H1 (cell line): Measurements from ENCODE around the gene EPG5. TPM values are rescaled to one million over a fixed set of nuclear protein-coding genes. Genes with fewer than 3 reads are reported as not detected.
"Not testable (repeated sequence)": the region's sequence is repeated elsewhere in the genome, so short reads cannot be mapped to it uniquely, and the experiment has no call there.

Source experiments
- CTCF ChIA-PET: fragments of 300-600 bp; sonication (Branson Sonifier 250); formaldehyde crosslinking; loops from one replicate; lab custom pipeline; 2021; ENCODE audit not compliant: partially characterized antibody; lab: Charles Lee
- POLR2A ChIA-PET: fragments of 300-600 bp; sonication (Branson Sonifier 250); formaldehyde crosslinking; loops from one replicate; lab custom pipeline; 2021; ENCODE audit warnings: inconsistent platforms; ENCODE audit not compliant: partially characterized antibody; lab: Charles Lee
- DNase-seq, 2 experiments: peaks; one replicate each; pipeline versions ENCODE4 v3.0.0 to v3.0.0-alpha.2; 2010 to 2022; ENCODE audit warnings: low spot score in 2 of 2, low read depth in 1 of 2, mixed read lengths in 1 of 2
- FAIRE-seq: peaks from 2 replicates; lab custom pipeline; 2011; peaks lifted over from hg19 to GRCh38; lab: Jason Lieb, UNC
- H2AFZ ChIP-seq: 2 replicates; pipeline ENCODE4 v1.8.1; 2012; ENCODE audit warnings: low read length, inconsistent platforms
- H2AK5ac ChIP-seq: 2 replicates; pipeline ENCODE4 v1.6.1; 2013; ENCODE audit warnings: low read depth, low read length
- H2BK120ac ChIP-seq: replicated peaks from 2 replicates; pipeline ENCODE3; 2013; ENCODE audit warnings: low read depth, low read length, inconsistent platforms
- H2BK12ac ChIP-seq: 2 replicates; pipeline ENCODE4 v1.6.1; 2013; ENCODE audit warnings: low read depth, low read length
- H2BK15ac ChIP-seq: 2 replicates; pipeline ENCODE4 v1.6.1; 2013; ENCODE audit warnings: low read length
- H2BK20ac ChIP-seq: 2 replicates; pipeline ENCODE4 v1.6.1; 2013; ENCODE audit warnings: low read length
- H2BK5ac ChIP-seq: 2 replicates; pipeline ENCODE4 v1.6.1; 2013; ENCODE audit warnings: low read depth, low read length
- H3K14ac ChIP-seq: 2 replicates; pipeline ENCODE4 v1.6.1; 2013; ENCODE audit warnings: inconsistent platforms; ENCODE audit not compliant: insufficient read length
- H3K18ac ChIP-seq: 2 replicates; pipeline ENCODE4 v1.6.1; 2013; ENCODE audit warnings: low read length; ENCODE audit errors: extremely low read depth
- H3K23ac ChIP-seq: 2 replicates; pipeline ENCODE4 v1.6.1; 2013; ENCODE audit warnings: inconsistent platforms; ENCODE audit not compliant: insufficient read length
- H3K23me2 ChIP-seq: 2 replicates; pipeline ENCODE4 v1.6.1; 2013; ENCODE audit warnings: low read depth, low read length
- H3K27ac ChIP-seq: 2 replicates; pipeline ENCODE4 v1.6.1; 2011; ENCODE audit warnings: low read depth, low read length, inconsistent platforms
- H3K27me3 ChIP-seq, 4 experiments: replicated peaks in 1 of 4; 1 replicate in 1 of 4; 2 replicates in 3 of 4; pipeline versions ENCODE4 v1.6.1 to v1.8.1; 2011 to 2013; ENCODE audit warnings: low read length in 3 of 4, mild to moderate bottlenecking in 3 of 4, inconsistent platforms in 2 of 4, mixed read lengths in 2 of 4, moderate library complexity in 1 of 4; ENCODE audit not compliant: control insufficient read depth in 3 of 4, insufficient read depth in 3 of 4; ENCODE audit errors: extremely low read depth in 1 of 4
- H3K36me3 ChIP-seq, 4 experiments: 2 replicates each; pipeline versions ENCODE4 v1.6.1 to v1.8.1; 2011 to 2013; ENCODE audit warnings: mild to moderate bottlenecking in 4 of 4, low read length in 3 of 4, moderate library complexity in 2 of 4, control low read depth in 1 of 4, inconsistent platforms in 1 of 4; ENCODE audit not compliant: insufficient read depth in 4 of 4, control insufficient read depth in 2 of 4
- H3K4ac ChIP-seq: replicated peaks from 2 replicates; pipeline ENCODE3; 2013; ENCODE audit warnings: low read length, low read depth, mixed read lengths, inconsistent platforms; ENCODE audit not compliant: insufficient read length
- H3K4me1 ChIP-seq, 4 experiments: replicated peaks in 1 of 4; 1 replicate in 1 of 4; 2 replicates in 3 of 4; pipeline versions ENCODE4 v1.6.1 to v1.8.1; 2011 to 2013; ENCODE audit warnings: low read length in 3 of 4, inconsistent platforms in 2 of 4, mixed read lengths in 1 of 4; ENCODE audit not compliant: insufficient read depth in 4 of 4, control insufficient read depth in 3 of 4
- H3K4me2 ChIP-seq, 2 experiments: 2 replicates each; pipeline versions ENCODE4 v1.6.1 to v1.8.1; 2011 to 2013; ENCODE audit warnings: low read depth in 2 of 2, low read length in 2 of 2, control low read depth in 1 of 2, inconsistent platforms in 1 of 2, mild to moderate bottlenecking in 1 of 2; ENCODE audit not compliant: insufficient read depth in 1 of 2
- H3K4me3 ChIP-seq, 4 experiments: fragments of 200-600, 300-600 bp in 1 of 4; sonication (generic), shearing (Covaris generic), sonication (Bioruptor Twin) in 1 of 4; 2 replicates each; pipeline versions ENCODE4 v1.5.1 to v1.8.1; 2011 to 2016; ENCODE audit warnings: low read length in 4 of 4, low read depth in 3 of 4, control low read depth in 2 of 4, inconsistent platforms in 2 of 4, mild to moderate bottlenecking in 2 of 4, mixed read lengths in 1 of 4, moderate library complexity in 1 of 4; ENCODE audit not compliant: insufficient read depth in 2 of 4; ENCODE audit errors: extremely low read depth in 1 of 4
- H3K56ac ChIP-seq: replicated peaks from 2 replicates; pipeline ENCODE3; 2013; ENCODE audit warnings: low read depth, mild to moderate bottlenecking, mixed read lengths, low read length, inconsistent platforms; ENCODE audit not compliant: insufficient read length
- H3K79me1 ChIP-seq: 2 replicates; pipeline ENCODE4 v1.6.1; 2013; ENCODE audit warnings: low read depth, low read length, control low read depth
- H3K79me2 ChIP-seq, 2 experiments: 2 replicates each; pipeline versions ENCODE4 v1.6.1 to v1.8.1; 2012 to 2013; ENCODE audit warnings: low read length in 2 of 2, mild to moderate bottlenecking in 2 of 2, inconsistent platforms in 1 of 2; ENCODE audit not compliant: insufficient read depth in 2 of 2, control insufficient read depth in 1 of 2
- H3K9ac ChIP-seq, 4 experiments: replicated peaks in 1 of 4; 1 replicate in 1 of 4; 2 replicates in 3 of 4; pipeline versions ENCODE4 v1.6.1 to v1.8.1; 2011 to 2013; ENCODE audit warnings: low read depth in 3 of 4, low read length in 3 of 4, control low read depth in 2 of 4, mild to moderate bottlenecking in 2 of 4, moderate library complexity in 2 of 4, inconsistent platforms in 1 of 4; ENCODE audit errors: extremely low read depth in 1 of 4
- H3K9me3 ChIP-seq, 2 experiments: 2 replicates each; pipeline versions ENCODE4 v1.6.1 to v1.8.1; 2012 to 2013; ENCODE audit warnings: mild to moderate bottlenecking in 2 of 2, moderate library complexity in 2 of 2, control low read depth in 1 of 2, inconsistent platforms in 1 of 2, low read depth in 1 of 2, low read length in 1 of 2, mixed read lengths in 1 of 2; ENCODE audit not compliant: insufficient read depth in 2 of 2
- H4K20me1 ChIP-seq, 2 experiments: replicated peaks in 1 of 2; 2 replicates each; pipeline versions ENCODE3 to v1.8.1; 2011 to 2013; ENCODE audit warnings: inconsistent platforms in 2 of 2, low read length in 2 of 2, mild to moderate bottlenecking in 1 of 2; ENCODE audit not compliant: insufficient read depth in 2 of 2, control insufficient read depth in 1 of 2
- H4K5ac ChIP-seq: 2 replicates; pipeline ENCODE4 v1.6.1; 2013; ENCODE audit warnings: low read length, low read depth, mixed read lengths, inconsistent platforms; ENCODE audit not compliant: insufficient read length
- H4K8ac ChIP-seq: 2 replicates; pipeline ENCODE4 v1.8.0; 2013; ENCODE audit warnings: mild to moderate bottlenecking, moderate library complexity, low read length, inconsistent platforms; ENCODE audit not compliant: insufficient read depth; ENCODE audit errors: extremely low read depth
- H4K91ac ChIP-seq: replicated peaks from 2 replicates; pipeline ENCODE3; 2013; ENCODE audit warnings: low read length, mixed read lengths, inconsistent platforms; ENCODE audit not compliant: insufficient read length
- CHD1 ChIP-seq: IDR thresholded peaks from 2 replicates; pipeline ENCODE4 v1.6.1; 2012; ENCODE audit warnings: low read depth, low read length, improper control_type of control experiment
- CREB1 ChIP-seq: IDR thresholded peaks from 2 replicates; pipeline ENCODE4 v1.6.1; 2012; ENCODE audit warnings: inconsistent platforms
- USF2 ChIP-seq: IDR thresholded peaks from 2 replicates; pipeline ENCODE4 v1.6.1; 2011; ENCODE audit warnings: low read length, improper control_type of control experiment
- polyA plus RNA-seq, 7 experiments: library from polyadenylated mRNA; depleted of rRNA in 3 of 7; stranded (reverse) in 5 of 7; unstranded in 2 of 7; fragments of >200 nt in 5 of 7; fragments of 200-250 nt in 2 of 7; gene quantifications; 1 replicate in 5 of 7; 2 replicates in 1 of 7; 4 replicates in 1 of 7; pipeline versions ENCODE4 v1.2.1 to v1.2.3, GENCODE V29; 2011 to 2013; ENCODE audit warnings: missing spikeins in 2 of 7, mixed read lengths in 2 of 7
- total RNA-seq: library from RNA; stranded (reverse); fragmentation: NEBNext Ultra II Directional; extraction: Animal tissue kit (Norgen Biotek cat#: 25700); gene quantifications from 2 replicates; pipeline ENCODE4 v1.2.1, GENCODE V29; 2021
- TF ChIP-seq, protein P1 (sequence below): IDR thresholded peaks from 2 replicates; pipeline ENCODE4 v1.6.1; 2011; ENCODE audit warnings: low read depth, mild to moderate bottlenecking, low read length; ENCODE audit not compliant: insufficient read depth

EPG5 gene
- total and polyA plus RNA-seq, 2 of the 8 experiments (the other 6 are each of a cell fraction or from before 2014, with no cell fraction given): 14.1 to 18.3 TPM

DNA sequence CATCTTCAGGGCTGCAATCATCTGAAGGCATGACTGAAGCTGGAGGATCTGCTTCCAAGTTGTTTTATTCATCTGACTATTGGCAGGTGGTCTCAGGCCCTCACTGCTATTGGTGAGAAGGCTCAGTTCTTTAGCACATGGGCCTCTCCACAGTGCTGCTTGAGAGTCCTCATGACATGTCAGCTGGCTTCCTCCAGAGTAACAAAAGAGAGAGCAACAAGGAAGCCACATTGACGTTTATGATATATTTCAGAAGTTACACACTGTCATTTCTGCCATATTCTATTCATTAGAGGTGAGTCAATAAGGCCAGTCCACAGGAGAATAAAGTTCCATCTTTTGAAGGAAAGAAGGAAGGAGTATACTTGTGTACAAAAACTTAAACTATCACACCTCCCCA, 149.6 kb downstream of the EPG5 start (continued):
- no peak for TF ChIP-seq USF2
- TF ChIP-seq, protein P1, sequence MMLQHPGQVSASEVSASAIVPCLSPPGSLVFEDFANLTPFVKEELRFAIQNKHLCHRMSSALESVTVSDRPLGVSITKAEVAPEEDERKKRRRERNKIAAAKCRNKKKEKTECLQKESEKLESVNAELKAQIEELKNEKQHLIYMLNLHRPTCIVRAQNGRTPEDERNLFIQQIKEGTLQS: no peak
- TF ChIP-seq CHD1: no peak
- no peak for TF ChIP-seq CREB1

DNA sequence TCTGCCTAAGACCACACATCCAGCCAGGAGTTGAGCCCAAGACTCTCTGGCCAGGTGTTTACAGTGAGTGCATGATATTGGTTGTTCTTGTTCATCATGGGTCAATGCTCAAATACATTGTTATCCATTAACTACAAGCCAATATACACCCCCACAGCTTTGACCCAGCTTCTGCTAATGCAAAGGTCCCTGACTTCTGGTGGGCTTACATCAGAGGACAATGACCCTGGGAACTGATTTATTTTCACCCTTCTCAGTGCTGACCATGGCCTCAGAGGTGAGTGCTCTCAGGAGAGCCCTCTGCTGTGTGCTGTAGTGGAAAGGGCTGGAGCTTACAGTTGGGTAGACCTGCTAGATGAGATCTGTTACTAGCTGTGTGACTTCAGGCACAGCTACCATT, 152.4 kb downstream of the EPG5 start:
- H3K23me2 ChIP-seq, H2BK120ac ChIP-seq, H3K4me2 ChIP-seq: not testable (repeated sequence)

More for the DNA sequence above, 152.4 kb downstream of the EPG5 start:
- H2AK5ac ChIP-seq, H3K9ac ChIP-seq, H2BK15ac ChIP-seq, H3K79me1 ChIP-seq, POLR2A ChIA-PET, H2BK12ac ChIP-seq, H3K23ac ChIP-seq, H4K5ac ChIP-seq, H3K79me2 ChIP-seq, H2BK5ac ChIP-seq, H2AFZ ChIP-seq, H3K36me3 ChIP-seq, H2BK20ac ChIP-seq, H4K20me1 ChIP-seq, H3K4me3 ChIP-seq, H3K56ac ChIP-seq, H4K8ac ChIP-seq, H3K27ac ChIP-seq, H3K4ac ChIP-seq, FAIRE-seq, H3K9me3 ChIP-seq, H3K18ac ChIP-seq, H3K4me1 ChIP-seq, H3K14ac ChIP-seq, H3K27me3 ChIP-seq, DNase-seq, H4K91ac ChIP-seq: not testable (repeated sequence)
- CTCF ChIA-PET: interaction anchor here (1.2 to 3.6 kb wide), 2 partner anchors 8 to 34 kb away, joined by 3 to 21 read pairs; no protein-coding TSS in a partner anchor
